ENCODE measurements around the gene DNAL1. TPM values are rescaled to one million over a fixed set of nuclear protein-coding genes. Genes with fewer than 3 reads are reported as not detected.
"Not testable (repeated sequence)": the region's sequence is repeated elsewhere in the genome, so short reads cannot be mapped to it uniquely, and the experiment has no call there.

The DNAL1 gene
- total RNA-seq, 1 donor from 2014 or later = 6.2 TPM

DNA sequence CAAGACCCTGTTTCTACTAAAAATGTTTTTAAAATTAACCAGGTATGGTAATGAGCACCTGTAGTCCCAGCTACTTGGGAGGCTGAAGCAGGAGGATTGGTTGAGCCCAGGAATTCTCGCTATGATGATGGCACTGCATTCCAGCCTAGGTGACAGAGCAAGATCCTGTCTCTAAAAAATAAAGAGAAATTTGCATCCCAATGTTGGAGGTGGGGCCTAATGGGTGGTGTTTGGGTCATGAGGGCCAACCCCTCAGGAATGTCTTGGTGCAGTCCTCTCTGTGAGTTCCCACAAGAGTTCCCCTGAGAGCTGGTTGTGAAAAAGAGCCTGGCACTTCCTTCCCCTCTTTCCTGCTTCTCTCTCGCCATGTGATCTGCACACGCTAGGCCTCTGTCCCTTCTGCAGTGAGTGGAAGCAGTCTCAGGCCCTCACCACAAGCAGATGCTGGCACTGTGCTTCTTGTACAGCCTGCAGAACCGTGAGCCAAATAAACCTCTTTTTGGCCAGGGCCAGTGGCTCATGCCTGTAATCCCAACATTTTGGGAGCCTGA is 21.2 kb upstream of the DNAL1 start:
- Mint-ChIP-seq H3K27me3 (ENCODE audit: low read depth) (peaks cover 4% of the 10 kb centered on the region), H3K27ac (no peak overlapping the region), H3K36me3 (ENCODE audit: low read depth) (no peaks in the 10 kb centered on the region), H3K9me3 (no peaks in the 10 kb centered on the region), H3K4me1 (ENCODE audit: low read depth) (no peaks in the 10 kb centered on the region), H3K4me3 (ENCODE audit: low read depth) (no peak overlapping the region)
- intact Hi-C loops (cut with micrococcal nuclease) = no loop called here
- no peak for DNase-seq (ENCODE audit: low spot score)

DNA sequence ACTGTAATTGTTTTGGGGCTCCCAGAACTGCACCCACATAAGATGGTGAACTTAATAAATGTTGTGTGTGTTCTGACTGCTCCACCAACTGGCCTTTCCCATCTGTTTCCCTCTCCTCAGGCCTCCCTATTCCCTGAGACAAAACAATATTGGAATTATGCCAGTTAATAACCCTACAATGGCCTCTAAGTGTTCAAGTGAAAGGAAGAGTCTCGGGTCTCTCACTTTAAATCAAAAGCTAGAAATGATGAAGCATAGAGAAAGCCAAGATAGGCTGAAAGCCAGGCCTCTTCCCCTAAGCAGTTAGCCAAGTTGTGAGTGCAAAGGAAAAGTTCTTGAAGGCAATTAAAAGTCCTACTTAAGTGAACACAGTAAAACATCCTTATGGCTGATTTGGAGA is 19.1 kb upstream of the DNAL1 start:
- no peaks in the 10 kb centered on the region for H3K4me1 Mint-ChIP-seq (ENCODE audit: low read depth)
- peaks cover 11% of the 10 kb centered on the region for H3K27me3 Mint-ChIP-seq (ENCODE audit: low read depth)
- no peaks in the 10 kb centered on the region for H3K9me3 Mint-ChIP-seq
- DNase-seq (ENCODE audit: low spot score) = no peak
- no peak overlapping the region for H3K27ac Mint-ChIP-seq
- H3K36me3 Mint-ChIP-seq (ENCODE audit: low read depth) = no peaks in the 10 kb centered on the region
- H3K4me3 Mint-ChIP-seq (ENCODE audit: low read depth) = no peak overlapping the region
- intact Hi-C loops (cut with micrococcal nuclease) = no loop called here

DNA sequence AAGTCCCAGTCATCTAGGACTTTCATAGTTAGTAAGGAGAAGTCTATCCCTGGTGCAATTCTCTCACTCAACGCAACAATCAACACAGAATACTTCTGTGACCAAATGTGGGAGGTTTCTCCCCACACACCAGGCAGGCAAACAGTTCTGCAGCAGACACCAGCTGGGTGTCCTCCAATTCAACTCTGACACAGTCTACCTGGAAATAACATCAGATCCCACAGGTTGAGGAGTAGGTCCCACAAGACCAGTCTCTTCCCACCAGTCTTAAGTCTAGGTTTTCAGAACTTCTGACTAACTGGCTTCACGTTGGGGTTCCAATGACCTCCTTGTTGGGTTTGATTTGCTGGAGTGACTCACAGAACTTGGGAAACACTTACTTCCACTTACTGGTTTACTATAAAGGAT is 17.6 kb upstream of the DNAL1 start:
- DNase-seq (ENCODE audit: low spot score) = no peak
- H3K4me3 Mint-ChIP-seq (ENCODE audit: low read depth) = no peak overlapping the region
- H3K27ac Mint-ChIP-seq = no peak overlapping the region
- intact Hi-C loops (cut with micrococcal nuclease) = no loop called here
- peaks cover 10% of the 10 kb centered on the region for H3K27me3 Mint-ChIP-seq (ENCODE audit: low read depth)
- no peaks in the 10 kb centered on the region for H3K36me3 Mint-ChIP-seq (ENCODE audit: low read depth)
- no peaks in the 10 kb centered on the region for H3K4me1 Mint-ChIP-seq (ENCODE audit: low read depth)
- H3K9me3 Mint-ChIP-seq = no peaks in the 10 kb centered on the region

DNA sequence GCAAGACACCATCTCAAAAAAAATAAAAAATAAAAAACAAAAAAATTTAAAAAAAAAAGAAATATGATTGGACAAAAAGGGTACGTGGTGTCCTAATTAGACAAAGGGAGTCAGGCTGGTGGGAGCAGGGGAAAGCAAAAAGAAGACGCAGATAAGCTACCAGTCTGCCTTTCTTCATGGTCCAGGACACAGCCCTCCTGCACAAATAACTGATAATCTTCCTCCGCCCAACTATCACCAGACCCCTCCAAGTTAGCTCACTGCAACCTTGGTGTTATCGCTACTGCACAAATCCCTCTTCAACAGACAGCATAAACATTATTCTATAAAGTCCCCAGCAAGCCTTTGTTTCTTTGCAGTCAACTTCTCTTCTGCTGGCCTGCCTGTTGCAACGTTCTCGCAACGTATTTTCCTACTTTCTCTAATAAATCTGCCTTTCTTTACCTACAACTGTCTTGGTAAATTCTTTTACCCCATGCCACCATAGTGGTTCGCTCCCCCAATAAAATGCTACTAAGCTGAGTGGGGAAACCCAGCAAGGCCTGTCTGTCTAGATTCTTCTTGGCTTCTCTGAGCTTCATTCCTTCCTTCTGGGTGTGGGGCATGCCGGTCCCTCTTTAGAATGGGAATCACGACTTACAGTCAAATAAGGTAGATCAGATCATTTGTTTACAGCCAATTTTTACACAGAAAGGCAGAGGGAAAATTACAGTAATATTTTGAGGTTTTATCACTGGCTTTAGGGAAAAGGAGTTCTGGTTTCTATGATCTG is 14.6 kb upstream of the DNAL1 start:
- Mint-ChIP-seq H3K9me3 (no peaks in the 10 kb centered on the region), H3K4me3 (ENCODE audit: low read depth) (no peak overlapping the region), H3K27ac (no peak overlapping the region), H3K36me3 (ENCODE audit: low read depth) (no peaks in the 10 kb centered on the region), H3K4me1 (ENCODE audit: low read depth) (peaks cover 5% of the 10 kb centered on the region), H3K27me3 (ENCODE audit: low read depth) (peaks cover 22% of the 10 kb centered on the region)
- DNase-seq (ENCODE audit: low spot score) = no peak
- intact Hi-C loops (cut with micrococcal nuclease) = no loop called here

DNA sequence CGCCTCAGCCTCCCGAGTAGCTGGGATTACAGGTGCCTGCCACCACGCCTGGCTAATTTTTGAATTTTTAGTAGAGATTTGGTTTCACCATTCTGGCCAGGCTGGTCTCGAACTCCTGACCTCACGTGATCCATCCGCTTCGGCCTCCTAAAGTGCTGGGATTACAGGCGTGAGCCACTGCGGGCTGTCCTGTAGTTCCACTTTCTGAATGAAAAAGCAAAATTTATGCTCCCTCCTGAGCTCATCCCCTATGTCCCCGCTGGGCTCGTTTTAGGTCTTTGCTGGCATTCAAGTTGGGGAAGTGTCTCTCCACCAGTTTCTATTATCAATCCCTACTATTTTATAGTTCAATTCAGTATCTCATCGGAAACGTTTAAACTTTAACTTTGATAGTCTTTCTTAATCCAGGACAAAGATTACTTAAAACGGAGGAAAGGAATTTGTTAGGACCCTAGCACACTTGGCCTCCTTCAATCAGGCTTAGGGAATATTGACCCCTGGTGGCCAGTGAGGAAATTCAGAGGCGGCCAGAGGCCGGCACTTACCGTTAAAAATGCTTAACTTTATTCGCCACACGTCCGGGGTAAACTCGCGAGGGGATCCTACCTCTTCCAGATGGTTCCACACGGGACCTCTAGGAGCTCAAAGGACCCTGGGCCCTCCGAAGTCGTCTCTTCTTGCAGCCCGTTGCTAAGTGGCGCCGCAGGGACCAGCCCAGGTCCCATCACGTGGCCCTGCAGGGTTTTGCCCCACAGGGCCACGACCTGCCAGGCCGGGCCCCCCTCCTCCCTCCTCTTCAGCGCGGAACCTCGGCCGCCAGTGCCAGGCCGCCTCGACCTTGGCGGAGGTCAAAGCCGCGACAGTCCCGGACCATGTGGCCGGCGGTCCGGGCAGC is 11.4 kb upstream of the DNAL1 start:
- H3K9me3 Mint-ChIP-seq = no peaks in the 10 kb centered on the region
- H3K27ac Mint-ChIP-seq = no peak overlapping the region
- intact Hi-C loops (cut with micrococcal nuclease) = loop anchor here (2.0 kb wide), 1 partner anchor 125 kb away; no protein-coding TSS in a partner anchor
- H3K4me3 Mint-ChIP-seq (ENCODE audit: low read depth) = peak overlapping the region; percentile 19
- H3K27me3 Mint-ChIP-seq (ENCODE audit: low read depth) = peaks cover 32% of the 10 kb centered on the region
- no peaks in the 10 kb centered on the region for H3K36me3 Mint-ChIP-seq (ENCODE audit: low read depth)
- H3K4me1 Mint-ChIP-seq (ENCODE audit: low read depth) = peaks cover 5% of the 10 kb centered on the region
- DNase-seq (ENCODE audit: low spot score) = peak; percentile 41

DNA sequence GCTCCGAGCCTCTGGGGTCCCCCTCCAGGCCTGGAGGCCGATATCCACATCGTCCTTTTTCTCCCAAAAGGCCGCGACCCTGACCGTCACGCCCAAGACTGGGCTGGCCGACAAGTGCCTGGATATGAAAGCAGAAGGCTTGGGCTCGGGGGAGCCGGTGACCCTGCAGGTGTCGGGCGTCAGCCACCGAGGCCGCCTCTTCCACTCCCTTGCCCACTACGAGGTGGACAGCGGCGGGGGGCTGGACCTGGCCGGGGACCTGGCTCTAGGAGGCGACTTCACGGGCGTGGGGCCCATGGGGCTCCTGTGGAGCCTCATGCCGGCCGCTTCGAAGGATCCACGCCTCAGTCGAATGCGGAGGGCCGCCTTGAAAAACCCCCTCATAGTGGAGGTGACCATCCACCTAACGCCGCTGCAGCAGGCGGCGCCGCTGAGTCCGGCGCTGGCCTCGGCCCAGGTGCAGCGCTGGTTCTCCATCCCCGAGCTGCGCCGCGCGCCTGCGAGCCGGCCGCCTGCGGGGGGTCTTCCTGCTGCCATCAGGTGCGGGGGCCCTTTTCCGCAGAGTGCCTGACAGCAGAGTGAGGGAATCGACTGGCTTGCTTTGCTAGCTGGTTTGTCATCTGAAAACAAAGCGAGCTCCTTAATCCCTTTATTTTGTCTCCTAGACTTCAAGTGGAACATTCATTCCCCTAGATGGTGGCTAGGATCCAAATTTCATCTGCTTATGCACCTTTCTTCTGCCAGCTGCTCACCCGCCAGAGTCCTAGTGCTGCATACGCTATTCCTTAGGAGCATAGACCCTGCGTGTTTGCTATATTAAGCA is 10.6 kb upstream of the DNAL1 start:
- peaks cover 31% of the 10 kb centered on the region for H3K27me3 Mint-ChIP-seq (ENCODE audit: low read depth)
- H3K9me3 Mint-ChIP-seq = no peaks in the 10 kb centered on the region
- peaks cover 5% of the 10 kb centered on the region for H3K4me1 Mint-ChIP-seq (ENCODE audit: low read depth)
- no peak overlapping the region for H3K27ac Mint-ChIP-seq
- H3K4me3 Mint-ChIP-seq (ENCODE audit: low read depth) = peak overlapping the region; percentile 49
- DNase-seq (ENCODE audit: low spot score) = no peak
- no peaks in the 10 kb centered on the region for H3K36me3 Mint-ChIP-seq (ENCODE audit: low read depth)
- intact Hi-C loops (cut with micrococcal nuclease) = no loop called here

DNA sequence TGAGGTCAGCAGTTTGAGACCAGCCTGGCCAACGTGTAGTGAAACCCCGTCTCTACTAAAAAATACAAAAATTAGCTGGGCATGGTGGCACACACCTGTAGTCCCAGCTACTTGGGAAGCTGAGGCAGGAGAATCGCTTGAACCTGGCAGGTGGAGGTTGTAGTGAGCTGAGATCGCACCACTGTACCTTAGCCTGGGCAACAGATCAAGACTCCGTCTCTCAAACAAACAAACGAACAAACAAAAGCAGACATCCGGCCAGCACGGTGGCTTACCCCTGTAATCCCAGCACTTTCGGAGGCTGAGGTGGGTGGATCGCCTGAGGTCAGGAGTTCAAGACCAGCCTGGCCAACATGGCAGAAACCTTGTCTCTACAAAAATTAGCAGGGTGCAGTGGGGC is 8.4 kb upstream of the DNAL1 start:
- H3K27ac Mint-ChIP-seq; H3K4me1 Mint-ChIP-seq (ENCODE audit: low read depth); H3K4me3 Mint-ChIP-seq (ENCODE audit: low read depth); intact Hi-C loops (cut with micrococcal nuclease); H3K9me3 Mint-ChIP-seq; DNase-seq (ENCODE audit: low spot score); H3K36me3 Mint-ChIP-seq (ENCODE audit: low read depth): not testable (repeated sequence)
- peaks cover 25% of the 10 kb centered on the region for H3K27me3 Mint-ChIP-seq (ENCODE audit: low read depth)

DNA sequence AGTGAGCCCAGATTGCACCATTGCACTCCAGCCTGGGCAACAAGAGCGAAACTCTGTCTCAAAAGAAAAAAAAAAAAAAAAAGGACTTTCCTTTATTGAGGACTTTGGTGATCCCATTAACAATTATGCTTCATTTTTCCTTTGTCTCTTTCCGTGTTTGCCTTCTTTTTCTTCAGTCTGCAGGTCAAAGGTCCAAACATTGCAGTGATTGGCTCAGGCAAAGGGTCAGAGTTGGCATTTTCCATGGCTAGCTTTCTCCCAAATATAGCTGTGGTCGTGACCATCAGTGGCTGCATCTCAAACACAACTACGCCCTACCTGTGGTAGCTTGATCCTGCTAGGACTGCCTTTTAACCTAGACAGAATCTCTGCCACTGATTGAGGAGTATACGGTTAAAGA is 7.0 kb upstream of the DNAL1 start:
- H3K27ac Mint-ChIP-seq = no peak overlapping the region
- H3K9me3 Mint-ChIP-seq = no peaks in the 10 kb centered on the region
- no peak overlapping the region for H3K4me3 Mint-ChIP-seq (ENCODE audit: low read depth)
- no peaks in the 10 kb centered on the region for H3K36me3 Mint-ChIP-seq (ENCODE audit: low read depth)
- H3K4me1 Mint-ChIP-seq (ENCODE audit: low read depth) = peaks cover 5% of the 10 kb centered on the region
- no peak for DNase-seq (ENCODE audit: low spot score)
- intact Hi-C loops (cut with micrococcal nuclease) = no loop called here
- peaks cover 22% of the 10 kb centered on the region for H3K27me3 Mint-ChIP-seq (ENCODE audit: low read depth)

DNA sequence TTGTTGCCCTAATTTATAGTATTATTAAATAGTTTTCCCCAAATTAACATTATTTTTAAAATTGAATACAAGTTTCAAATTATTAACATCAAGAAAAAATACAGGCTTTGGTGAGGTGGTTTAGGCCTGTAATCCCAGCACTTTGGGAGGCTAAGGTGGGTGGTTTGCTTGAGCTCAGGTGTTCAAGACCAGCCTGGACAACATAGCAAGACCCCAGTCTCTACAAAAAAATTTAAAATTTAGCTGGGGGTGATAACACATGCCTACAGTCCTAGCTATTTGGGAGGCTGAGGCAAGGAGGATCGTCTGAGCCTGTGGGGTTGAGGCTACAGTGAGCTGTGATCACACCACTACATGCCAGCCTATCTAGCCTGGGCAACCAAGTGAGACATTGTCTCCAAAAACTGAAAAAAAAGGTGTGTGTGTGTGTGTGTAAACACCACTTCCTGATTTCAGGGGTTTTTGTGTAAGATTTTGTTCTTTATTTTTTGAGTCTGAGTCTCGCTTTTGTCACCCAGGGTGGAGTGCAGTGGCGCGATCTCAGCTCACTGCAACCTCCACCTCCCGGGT is 3.9 kb upstream of the DNAL1 start:
- Mint-ChIP-seq H3K4me3 (ENCODE audit: low read depth) (no peak overlapping the region), H3K27ac (no peak overlapping the region), H3K27me3 (ENCODE audit: low read depth) (peaks cover 6% of the 10 kb centered on the region), H3K9me3 (no peaks in the 10 kb centered on the region), H3K4me1 (ENCODE audit: low read depth) (peaks cover 12% of the 10 kb centered on the region), H3K36me3 (ENCODE audit: low read depth) (no peaks in the 10 kb centered on the region)
- no peak for DNase-seq (ENCODE audit: low spot score)
- intact Hi-C loops (cut with micrococcal nuclease) = no loop called here

DNA sequence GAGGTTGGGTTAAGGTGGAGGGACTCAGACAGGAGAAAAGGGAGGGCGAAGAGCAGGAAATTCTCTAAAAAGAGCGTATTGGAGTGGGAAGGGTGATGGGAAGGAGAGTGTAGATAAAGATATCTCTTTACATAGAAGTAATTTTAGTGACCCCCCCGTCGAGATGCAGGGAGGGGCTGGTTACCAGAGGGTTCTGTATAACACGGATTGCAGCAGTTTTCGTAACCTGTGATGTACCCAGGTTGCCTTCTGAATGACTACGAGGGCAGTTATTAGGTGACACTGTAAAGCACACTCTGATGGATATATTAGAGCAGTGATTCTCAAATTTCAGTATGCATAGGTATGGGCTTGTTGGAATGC is 443 bp downstream of the DNAL1 start:
- peaks cover 12% of the 10 kb centered on the region for H3K4me1 Mint-ChIP-seq (ENCODE audit: low read depth)
- H3K36me3 Mint-ChIP-seq (ENCODE audit: low read depth) = no peaks in the 10 kb centered on the region
- no peak for DNase-seq (ENCODE audit: low spot score)
- peak overlapping the region; percentile 90 for H3K4me3 Mint-ChIP-seq (ENCODE audit: low read depth)
- peak overlapping the region; percentile 90 for H3K27ac Mint-ChIP-seq
- intact Hi-C loops (cut with micrococcal nuclease) = no loop called here
- no peaks in the 10 kb centered on the region for H3K9me3 Mint-ChIP-seq
- H3K27me3 Mint-ChIP-seq (ENCODE audit: low read depth) = no peaks in the 10 kb centered on the region

DNA sequence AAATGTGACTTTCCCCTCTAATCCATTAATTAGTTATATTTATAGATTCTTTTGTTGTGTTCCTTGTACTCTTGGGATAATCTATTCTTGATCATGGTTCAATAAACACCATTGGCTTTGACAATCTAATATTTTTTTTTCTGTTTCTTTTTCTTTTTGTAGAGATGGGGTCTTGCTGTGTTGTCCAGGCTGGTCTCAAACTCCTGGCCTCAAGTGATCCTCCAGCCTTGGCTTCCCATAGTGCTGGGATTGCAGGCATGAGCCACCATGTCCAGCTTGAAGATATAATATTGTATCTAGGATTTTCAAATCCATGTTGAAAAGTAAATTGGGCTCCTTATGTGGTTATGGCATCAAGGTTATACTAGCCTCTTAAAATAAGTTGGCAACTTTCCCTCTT is 6.2 kb downstream of the DNAL1 start:
- H3K4me3 Mint-ChIP-seq (ENCODE audit: low read depth) = no peak overlapping the region
- H3K9me3 Mint-ChIP-seq = no peaks in the 10 kb centered on the region
- H3K27ac Mint-ChIP-seq = no peak overlapping the region
- no peaks in the 10 kb centered on the region for H3K27me3 Mint-ChIP-seq (ENCODE audit: low read depth)
- peaks cover 3% of the 10 kb centered on the region for H3K36me3 Mint-ChIP-seq (ENCODE audit: low read depth)
- no peaks in the 10 kb centered on the region for H3K4me1 Mint-ChIP-seq (ENCODE audit: low read depth)
- intact Hi-C loops (cut with micrococcal nuclease) = no loop called here
- no peak for DNase-seq (ENCODE audit: low spot score)

DNA sequence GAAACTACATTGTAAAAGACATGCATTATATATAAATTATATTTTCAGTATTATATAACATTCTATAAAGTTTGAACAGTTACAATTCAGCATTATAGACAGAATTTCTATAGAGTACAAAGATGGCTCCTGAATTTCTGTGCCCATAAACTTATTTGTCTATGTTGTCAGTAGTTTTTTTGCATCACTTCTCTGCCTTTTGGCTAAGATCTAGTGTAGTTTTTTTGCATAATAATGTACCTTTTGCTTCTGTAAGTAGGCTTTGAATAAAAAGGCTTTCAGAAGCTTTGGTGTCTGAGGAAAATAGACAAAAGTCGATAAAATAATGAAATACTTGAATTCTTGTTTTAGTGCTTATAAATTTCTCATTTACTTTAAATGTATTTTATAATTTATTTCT is 11.1 kb downstream of the DNAL1 start:
- DNase-seq (ENCODE audit: low spot score) = no peak
- H3K27ac Mint-ChIP-seq = no peak overlapping the region
- intact Hi-C loops (cut with micrococcal nuclease) = no loop called here

More for the DNA sequence above, 11.1 kb downstream of the DNAL1 start:
- Mint-ChIP-seq H3K27me3 (ENCODE audit: low read depth) (no peaks in the 10 kb centered on the region), H3K4me1 (ENCODE audit: low read depth) (no peaks in the 10 kb centered on the region), H3K9me3 (no peaks in the 10 kb centered on the region), H3K4me3 (ENCODE audit: low read depth) (no peak overlapping the region), H3K36me3 (ENCODE audit: low read depth) (peaks cover 3% of the 10 kb centered on the region)
